GM21619 (cell line): Measurements from ENCODE around the gene MED25.

Experiments
- ATAC-seq: cut with Tn5 transposase; IDR thresholded peaks from one replicate; pipeline ENCODE4 v1.9.1; 2021; ENCODE audit not compliant: unreplicated experiment

MED25 gene

DNA sequence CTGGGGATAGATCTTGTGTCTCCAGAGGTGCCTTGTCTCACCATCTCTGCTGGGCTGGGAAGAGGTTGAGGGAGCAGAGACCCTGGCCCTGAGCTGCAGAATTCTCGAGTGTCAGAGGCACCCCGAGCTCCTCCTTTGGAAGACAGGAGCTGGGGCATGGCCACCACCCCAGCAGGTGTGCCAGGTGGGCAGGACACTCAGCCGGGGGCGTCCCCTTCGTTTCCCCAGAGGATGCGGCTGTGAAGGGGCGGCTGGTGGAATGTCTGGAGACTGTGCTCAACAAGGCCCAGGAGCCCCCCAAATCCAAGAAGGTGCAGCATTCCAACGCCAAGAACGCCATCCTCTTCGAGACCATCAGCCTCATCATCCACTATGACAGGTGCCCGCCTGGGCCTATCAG lies 19.5 kb upstream of the MED25 start:
- no peak for ATAC-seq

DNA sequence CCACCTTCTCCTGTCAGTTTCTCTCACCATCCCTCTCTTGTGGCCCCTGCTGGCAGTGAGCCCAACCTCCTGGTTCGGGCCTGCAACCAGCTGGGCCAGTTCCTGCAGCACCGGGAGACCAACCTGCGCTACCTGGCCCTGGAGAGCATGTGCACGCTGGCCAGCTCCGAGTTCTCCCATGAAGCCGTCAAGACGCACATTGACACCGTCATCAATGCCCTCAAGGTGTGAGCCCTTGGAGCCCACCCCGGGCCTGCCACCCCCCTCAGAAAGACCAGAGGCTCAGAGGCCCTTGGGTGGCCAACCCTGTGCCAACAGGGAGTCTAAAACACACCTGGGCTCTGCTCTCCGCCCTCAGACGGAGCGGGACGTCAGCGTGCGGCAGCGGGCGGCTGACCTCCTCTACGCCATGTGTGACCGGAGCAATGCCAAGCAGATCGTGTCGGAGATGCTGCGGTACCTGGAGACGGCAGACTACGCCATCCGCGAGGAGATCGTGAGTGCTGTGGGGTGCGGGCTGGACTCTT lies 18.8 kb upstream of the MED25 start:
- no peak for ATAC-seq

DNA sequence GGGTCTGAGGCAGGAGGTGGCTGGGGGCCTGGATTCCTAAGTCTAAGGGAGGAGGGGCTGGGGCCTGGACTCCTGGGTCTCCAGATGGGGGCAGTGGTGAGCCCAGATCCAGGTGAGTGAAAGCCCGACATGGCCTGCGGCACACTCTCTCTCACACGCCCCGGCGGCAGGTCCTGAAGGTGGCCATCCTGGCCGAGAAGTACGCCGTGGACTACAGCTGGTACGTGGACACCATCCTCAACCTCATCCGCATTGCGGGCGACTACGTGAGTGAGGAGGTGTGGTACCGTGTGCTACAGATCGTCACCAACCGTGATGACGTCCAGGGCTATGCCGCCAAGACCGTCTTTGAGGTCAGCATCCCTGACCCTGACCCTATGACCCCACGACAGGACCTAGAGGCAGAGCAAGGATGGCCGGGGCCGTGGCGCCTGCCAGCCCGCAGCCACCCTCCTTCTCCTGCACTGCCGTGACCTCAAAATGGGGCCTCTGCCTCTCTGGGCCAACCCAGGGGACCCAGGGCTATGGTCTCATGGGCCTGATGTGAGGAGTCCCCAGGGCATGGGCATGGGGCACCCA lies 18.2 kb upstream of the MED25 start:
- ATAC-seq = no peak

DNA sequence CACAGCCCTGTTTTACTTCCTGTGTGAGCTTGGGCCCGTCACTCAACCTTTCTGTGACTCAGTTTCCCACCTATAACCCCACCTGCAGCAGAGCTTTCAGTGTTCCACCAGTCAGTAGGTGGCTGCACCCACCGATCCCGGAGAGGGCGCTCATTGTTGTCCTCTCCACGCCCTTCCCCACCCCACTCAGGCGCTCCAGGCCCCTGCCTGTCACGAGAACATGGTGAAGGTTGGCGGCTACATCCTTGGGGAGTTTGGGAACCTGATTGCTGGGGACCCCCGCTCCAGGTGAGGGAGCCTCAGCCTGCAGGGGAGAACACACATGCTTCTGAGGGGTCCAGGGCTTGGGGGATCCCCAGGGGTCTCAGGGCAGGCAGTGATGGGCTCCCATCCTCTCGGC lies 17.3 kb upstream of the MED25 start:
- ATAC-seq = no peak

DNA sequence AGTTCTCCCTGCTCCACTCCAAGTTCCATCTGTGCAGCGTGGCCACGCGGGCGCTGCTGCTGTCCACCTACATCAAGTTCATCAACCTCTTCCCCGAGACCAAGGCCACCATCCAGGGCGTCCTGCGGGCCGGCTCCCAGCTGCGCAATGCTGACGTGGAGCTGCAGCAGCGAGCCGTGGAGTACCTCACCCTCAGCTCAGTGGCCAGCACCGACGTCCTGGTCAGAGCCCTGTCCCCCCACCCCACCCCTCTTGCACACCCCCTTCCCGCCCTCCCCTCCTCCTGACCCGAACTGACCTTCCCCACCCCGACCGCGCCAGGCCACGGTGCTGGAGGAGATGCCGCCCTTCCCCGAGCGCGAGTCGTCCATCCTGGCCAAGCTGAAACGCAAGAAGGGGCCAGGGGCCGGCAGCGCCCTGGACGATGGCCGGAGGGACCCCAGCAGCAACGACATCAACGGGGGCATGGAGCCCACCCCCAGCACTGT lies 16.6 kb upstream of the MED25 start:
- ATAC-seq = no peak

DNA sequence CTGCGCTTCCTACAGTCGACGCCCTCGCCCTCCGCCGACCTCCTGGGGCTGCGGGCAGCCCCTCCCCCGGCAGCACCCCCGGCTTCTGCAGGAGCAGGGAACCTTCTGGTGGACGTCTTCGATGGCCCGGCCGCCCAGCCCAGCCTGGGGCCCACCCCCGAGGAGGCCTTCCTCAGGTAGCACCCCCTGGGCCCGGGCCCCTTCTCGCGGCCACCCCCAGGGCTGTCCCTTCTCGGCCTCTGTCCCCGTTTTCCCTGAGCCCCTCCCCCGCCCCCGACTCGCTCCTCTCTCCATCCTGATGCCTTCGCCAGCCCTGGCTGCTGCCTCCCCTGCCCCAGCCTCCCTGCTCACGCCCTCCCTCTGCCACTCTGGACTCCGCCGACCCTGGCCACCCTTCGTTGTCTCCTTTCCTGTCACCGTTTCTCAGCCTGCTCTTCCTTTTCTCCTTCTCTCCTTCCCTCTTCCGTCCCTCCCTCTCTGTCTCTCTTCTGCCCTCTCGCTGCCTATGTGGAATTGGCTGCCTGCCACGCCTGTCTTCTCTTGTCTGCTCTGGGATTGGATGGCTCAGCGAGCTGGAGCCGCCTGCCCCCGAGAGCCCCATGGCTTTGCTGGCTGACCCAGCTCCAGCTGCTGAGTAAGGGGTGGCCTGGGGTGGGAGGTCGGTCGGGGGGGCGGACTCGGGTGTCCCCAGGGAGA lies 16.0 kb upstream of the MED25 start:
- no peak for ATAC-seq

DNA sequence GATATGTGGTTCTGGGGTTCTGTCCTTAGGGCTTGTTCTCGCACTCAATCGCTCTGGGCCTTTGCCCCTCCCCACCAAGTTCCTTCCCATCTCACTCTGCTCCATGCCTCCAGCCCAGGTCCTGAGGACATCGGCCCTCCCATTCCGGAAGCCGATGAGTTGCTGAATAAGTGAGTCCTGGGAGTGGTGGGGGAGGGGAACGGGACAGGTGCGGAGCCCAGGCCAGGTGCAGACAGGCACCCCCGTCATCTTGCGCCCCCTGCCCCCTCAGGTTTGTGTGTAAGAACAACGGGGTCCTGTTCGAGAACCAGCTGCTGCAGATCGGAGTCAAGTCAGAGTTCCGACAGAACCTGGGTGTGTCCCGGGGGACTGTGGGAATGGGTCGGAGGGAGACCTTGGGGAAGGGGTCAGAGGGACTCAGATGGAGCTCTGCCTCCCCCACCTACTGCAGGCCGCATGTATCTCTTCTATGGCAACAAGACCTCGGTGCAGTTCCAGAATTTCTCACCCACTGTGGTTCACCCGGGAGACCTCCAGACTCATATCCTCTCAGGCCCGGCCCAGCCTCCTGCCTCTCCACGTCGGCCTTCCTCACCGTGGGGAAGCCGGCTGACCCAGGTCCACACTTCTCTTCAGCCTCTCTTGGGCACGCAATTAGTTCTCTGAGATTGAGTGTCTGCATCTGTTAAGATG lies 15.1 kb upstream of the MED25 start:
- no peak for ATAC-seq

DNA sequence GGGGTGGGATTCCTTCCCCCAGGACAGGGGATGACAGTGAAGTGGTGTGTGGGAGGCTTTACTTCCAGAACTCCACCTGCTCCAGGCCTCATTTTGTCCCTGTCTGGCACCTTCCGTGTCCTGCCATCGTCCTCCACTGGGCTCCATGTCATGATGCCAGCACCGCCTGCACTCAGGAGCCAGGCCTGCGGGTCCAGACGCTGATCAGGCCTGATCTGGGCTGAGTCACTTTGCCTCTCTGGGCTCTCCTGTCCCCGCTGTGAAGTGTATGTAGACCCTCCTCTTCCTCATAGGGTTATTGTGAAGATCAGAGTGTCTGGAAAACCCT lies 14.6 kb upstream of the MED25 start:
- ATAC-seq = no peak

DNA sequence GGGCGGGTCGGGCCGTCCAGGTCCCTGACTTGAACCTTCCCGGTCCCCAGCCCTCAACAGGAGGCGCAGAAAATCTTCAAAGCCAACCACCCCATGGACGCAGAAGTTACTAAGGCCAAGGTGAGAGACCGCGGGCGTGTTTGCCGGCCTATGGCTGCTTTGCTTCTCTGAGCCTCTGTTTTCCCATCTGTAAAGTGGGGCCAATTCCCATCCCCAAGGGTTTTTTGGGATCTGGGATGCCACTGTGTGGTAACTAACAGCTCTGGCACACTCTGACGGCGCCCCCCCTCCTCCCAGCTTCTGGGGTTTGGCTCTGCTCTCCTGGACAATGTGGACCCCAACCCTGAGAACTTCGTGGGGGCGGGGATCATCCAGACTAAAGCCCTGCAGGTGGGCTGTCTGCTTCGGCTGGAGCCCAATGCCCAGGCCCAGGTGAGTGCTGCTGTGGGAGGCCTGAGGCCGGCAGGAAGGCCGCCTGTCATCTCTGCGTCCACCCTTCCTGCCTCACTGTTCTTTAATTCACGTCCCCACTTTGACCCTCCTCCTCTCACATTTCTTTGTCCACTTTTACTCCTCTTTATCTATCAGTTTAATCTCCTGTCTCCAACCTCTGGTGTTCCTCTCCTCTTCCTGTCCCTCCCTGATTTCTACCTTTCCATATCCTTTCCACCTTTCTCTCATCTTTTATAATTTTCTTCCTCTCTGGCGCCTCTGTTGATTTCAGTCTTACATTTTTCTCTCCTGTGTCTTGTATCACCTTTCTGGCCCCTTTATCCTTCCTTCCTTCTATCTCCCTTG lies 12.1 kb upstream of the MED25 start:
- no peak for ATAC-seq

DNA sequence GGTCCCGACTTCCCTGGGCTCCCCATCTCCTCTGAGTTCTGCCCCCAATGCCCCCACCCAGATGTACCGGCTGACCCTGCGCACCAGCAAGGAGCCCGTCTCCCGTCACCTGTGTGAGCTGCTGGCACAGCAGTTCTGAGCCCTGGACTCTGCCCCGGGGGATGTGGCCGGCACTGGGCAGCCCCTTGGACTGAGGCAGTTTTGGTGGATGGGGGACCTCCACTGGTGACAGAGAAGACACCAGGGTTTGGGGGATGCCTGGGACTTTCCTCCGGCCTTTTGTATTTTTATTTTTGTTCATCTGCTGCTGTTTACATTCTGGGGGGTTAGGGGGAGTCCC lies 11.5 kb upstream of the MED25 start:
- ATAC-seq = no peak

DNA sequence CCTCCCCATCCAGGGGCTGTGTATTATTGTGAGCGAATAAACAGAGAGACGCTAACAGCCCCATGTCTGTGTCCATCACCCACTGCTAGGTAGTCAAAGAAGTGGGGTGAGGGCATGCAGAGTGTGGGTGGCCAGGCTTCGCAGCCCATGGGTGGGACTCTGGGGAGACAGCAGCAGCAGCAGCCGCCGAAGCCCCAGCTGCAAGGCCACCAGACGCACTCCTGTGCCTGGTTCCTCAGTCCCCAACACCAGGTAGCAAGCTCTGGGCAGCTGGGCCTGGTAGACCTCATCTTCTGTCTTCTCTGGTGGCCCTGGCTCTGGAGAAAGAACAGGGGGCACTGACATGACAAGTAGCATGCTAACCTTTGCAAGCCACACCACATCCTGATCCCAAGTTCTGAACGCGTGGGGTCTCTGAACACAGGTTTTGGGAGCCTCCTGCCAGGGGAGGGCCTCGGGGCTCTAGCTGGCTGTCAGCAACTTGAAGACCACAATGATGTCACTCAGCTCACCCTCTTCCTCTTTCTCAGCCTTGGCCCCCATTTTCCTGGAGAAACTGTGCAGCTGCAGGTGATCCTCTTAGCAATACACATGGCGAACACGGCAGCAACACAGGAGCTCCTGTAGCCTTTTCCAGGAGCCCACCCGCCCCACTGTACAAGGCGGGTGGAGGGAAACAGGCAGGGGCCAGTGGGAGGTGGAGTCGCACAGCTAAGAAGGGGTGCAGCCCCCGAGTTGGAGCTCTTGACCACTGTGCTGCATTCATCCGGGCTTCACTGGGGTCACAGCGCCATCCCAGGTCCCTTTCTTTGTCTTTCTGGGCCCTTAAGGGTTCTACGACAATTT lies 10.8 kb upstream of the MED25 start:
- ATAC-seq = no peak

DNA sequence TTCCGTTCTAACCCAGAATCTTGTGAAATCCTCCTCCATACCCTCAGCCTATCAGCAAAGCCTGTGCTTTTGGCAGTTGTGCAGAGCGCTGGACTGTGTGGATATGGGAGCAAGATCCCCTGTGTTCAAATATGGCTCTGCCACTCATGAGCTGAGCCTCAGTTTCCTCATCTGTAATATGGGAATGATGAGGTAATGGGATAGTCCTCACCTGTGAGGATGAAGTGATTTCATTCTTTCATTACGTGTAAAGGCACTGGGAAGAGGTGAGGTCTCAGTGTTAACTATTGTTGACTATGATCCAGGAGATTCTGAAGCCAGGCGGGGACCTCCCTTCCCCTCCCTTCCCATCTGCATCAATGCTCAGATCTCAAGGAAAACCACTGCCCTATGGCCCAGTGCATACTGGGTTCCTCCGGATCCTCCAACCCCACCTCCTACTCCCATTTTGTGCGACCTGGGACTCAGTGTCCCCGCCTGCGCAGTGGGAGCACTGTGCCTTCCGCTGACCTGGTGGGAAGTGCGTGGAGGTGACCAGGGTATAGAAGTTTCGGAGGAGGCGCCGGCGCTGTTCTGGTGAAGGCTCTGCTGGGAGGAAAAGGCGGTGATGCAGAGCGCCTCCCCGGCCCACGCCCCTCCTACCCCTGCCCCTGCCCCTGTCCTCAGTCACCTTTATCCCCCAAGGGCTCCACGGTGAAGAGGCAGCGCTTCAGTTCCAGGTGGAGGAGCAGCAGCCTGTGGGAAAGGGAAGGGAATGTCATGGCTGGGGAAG lies 10.0 kb upstream of the MED25 start:
- ATAC-seq = no peak

DNA sequence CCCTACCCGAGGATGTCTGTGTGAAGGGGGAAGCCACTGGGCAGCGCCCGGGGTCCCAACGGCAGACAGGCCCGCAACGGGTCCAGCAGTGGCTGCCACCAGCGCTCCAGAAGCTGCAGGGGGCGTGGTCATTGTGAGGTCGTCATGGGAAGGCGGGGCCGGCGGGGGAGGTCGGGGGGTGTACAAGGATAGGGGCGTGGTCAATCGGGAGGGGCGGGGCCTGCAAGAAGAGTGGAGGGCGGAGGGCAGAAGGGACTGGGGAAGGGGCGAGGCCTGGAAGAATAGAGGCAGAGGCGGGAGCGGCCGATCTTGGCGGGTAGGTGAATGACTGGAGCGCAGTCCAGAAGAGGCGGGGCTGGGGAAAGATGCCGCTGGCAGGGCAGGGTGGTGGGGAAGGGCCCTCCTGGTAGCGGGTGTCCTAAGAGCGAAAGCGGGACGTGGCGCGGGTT lies 9.4 kb upstream of the MED25 start:
- ATAC-seq = no peak

DNA sequence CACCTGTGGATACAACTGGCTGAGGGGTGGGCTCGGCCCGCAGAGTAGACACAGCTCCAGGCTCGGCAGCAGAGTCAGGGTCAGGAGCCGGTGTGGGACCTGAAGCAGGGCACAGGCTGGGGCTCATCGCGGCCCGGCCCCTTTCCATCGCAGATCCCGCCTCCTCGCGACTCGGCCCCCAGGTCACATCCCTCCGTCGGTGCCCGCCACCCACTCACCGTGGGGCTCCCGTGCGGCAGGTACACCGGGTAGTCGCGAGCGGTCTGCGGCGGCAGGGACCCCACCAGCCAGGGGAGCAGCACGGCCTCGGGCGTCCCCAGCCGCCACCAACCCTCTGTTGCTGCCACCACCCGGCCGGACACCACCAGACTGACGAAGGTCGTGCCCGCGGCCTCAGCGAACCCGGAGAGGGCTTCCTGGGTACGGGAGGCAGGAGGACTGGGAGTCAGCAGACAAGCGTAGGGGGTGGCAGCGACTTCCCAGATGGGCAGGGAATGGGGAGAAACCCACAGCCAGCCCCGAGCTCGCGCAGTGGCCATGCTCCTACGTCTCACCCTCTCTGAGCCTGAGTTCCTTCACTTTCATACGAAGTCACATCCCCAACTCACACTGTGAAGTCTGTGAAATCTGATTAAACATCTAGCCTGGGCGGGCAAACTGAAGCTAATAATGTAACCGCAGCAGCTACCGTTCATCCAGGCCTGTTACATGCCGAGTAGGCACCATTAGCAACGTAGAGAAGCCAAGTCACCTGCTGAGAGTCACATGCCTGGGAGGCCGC lies 8.7 kb upstream of the MED25 start:
- ATAC-seq = no peak

DNA sequence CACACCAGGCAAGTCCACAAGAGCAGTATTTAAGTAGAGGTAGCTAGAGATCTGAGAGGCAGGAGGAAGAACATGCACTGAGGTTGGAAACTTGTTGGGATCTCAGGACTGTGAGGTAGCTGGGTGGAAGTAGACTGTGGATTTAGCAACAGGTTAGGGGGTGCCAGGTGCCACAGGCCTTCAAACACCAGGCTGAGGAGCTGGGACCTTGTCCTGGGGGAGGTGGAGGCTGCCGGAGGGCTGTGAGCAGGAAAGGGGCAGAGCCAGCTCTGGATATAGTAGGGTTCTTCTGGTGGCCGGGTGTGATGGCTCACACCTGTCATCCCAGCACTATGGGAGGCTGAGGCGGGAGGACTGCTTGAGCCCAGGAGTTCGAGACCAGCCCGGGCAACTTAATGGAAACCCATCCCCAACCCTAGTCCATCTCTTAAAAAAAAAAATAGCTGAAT lies 8.1 kb upstream of the MED25 start:
- ATAC-seq = no peak

DNA sequence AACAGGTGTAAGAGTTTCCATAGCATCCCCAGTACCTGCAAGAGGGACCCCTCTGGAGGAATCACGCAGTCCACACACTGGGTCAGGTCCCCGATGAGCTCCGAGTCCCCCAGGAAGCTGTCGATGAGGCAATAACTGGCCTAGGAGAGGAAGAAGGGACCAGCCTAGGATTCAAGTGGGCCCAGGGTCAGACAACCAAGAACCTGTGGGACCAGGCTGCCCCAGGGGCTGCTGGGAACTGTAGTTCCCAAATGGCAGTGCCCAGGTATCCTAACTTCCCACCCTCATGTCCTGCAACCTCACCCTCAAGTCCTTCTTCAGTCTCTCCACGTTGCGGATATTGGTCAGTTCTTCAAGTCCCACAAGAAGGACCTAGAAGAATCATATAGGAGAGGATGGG lies 6.8 kb upstream of the MED25 start:
- ATAC-seq = no peak

DNA sequence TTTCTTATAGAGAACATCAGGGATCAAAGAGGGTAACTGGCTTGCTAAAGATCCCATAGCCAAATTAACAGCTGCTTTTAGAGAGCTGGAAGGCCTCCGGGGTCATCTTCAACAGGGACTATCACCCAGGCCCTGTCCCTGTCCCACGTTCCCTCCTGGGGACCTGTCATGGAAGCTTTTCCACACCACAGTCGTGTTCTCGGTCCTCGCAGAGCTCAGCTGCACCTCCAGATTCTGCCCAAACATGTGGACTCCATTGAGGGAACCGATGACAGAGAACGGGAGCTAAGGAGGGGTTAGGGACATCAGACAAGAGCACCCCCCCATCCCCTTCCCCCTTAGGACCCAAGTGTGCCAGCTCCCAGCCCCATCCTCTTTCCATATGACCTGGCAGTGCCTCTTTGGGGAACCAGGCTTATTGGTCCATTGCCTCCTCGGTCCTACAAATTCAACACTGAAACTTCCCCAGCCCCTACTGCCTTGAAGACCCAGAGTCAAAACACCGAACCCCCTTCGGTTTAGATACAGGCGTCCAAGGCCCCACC lies 5.6 kb upstream of the MED25 start:
- no peak for ATAC-seq

DNA sequence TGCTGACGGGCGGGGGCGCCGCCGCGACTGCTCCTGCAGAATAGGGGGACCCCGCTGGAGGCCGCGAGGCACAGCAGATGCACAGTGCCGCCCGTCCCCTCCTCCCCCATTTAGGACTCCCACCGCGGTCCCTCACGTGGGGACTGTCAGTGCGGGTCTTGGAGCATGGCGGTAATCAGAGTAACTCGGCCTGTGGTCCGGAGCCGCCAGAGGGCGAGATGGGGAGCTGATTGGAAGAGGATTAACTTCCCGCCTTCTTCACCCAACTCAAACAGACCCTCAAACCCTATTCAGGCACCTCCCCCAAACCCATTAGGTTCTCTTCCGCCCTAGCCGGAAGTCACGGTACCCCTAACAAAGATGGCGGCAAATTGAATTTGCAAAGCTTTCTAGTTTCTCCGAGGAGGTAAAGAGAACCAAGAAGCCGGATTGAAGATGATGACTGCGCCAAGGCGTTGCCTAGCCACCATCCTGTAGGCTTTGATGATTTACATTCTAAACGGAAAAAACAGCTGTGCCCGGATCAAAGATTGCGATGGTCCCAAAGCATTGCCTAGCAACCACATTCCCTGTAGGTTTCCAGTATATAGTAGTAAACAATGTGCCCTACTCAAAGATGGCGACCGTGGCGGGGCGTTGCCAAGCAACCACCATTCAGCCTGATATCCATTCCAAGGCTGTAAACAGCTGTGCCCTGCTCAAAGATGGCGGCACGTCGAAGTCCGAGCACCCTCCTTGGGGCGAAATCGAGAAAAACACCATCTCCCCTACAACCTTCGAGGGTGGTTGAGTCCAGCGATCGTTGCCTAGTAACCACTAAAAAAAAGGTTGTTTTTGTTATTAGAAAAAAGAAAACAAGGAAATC lies 4.9 kb upstream of the MED25 start, which contains the start of gene FUZ:
FUZ (minus strand) TSS at position 296 of the 865 bp plus-strand sequence; CDS start at position 110, 186 bp downstream.
- no peak for ATAC-seq
